ENCODE data around the gene SAP25. TPM values are rescaled to one million over a fixed set of nuclear protein-coding genes. Genes with fewer than 3 reads are reported as not detected.

SAP25 gene
- total RNA-seq, 1 donor from 2014 or later: 1.9 TPM

- peaks cover 11% of the 10 kb centered on the region for H3K36me3 Mint-ChIP-seq (ENCODE audit: low read depth, unreplicated experiment)
- no peaks in the 10 kb centered on the region for H3K27me3 Mint-ChIP-seq (ENCODE audit: low read depth, unreplicated experiment)
- no peaks in the 10 kb centered on the region for H3K9me3 ChIP-seq (ENCODE audit: insufficient read depth, low read depth, low read length)
- no peaks in the 10 kb centered on the region for H3K27me3 ChIP-seq (ENCODE audit: insufficient read depth, low read length)
- no peak overlapping the region for H3K27ac ChIP-seq (ENCODE audit: low read depth, low read length)
- no peak overlapping the region for H3K4me2 ChIP-seq (ENCODE audit: low read length)
- H3K4me3 ChIP-seq (ENCODE audit: insufficient read depth, low read depth, low read length): no peak overlapping the region
- no peak for FAIRE-seq
- H3K4me1 Mint-ChIP-seq (ENCODE audit: low read depth, unreplicated experiment): peaks cover 3% of the 10 kb centered on the region
- H3K4me1 ChIP-seq (ENCODE audit: insufficient read depth, low read length): no peaks in the 10 kb centered on the region
- no peak overlapping the region for H3K9ac ChIP-seq (ENCODE audit: low read length)
- H3K27ac Mint-ChIP-seq (ENCODE audit: unreplicated experiment): no peak overlapping the region
- TF ChIP-seq EZH2 (IDR thresholded peaks at IDR 0.05; ENCODE audit: insufficient read depth, low read length) (no peak), CTCF (IDR thresholded peaks at IDR 0.05; ENCODE audit: insufficient read depth, low read depth, low read length) (no peak)
- H3K36me3 ChIP-seq (ENCODE audit: insufficient read depth, low read length): peaks cover 18% of the 10 kb centered on the region
- no peak for DNase-seq (ENCODE audit: low read depth)
- no peak overlapping the region for H2AFZ ChIP-seq (ENCODE audit: low read depth, low read length)
- no peaks in the 10 kb centered on the region for H3K9me3 Mint-ChIP-seq (ENCODE audit: unreplicated experiment)
- no peak overlapping the region for H3K4me3 Mint-ChIP-seq (ENCODE audit: unreplicated experiment)
- H4K20me1 ChIP-seq (ENCODE audit: insufficient read depth, low read length): peaks cover 26% of the 10 kb centered on the region
- H3K79me2 ChIP-seq (ENCODE audit: insufficient read depth, low read length): peaks cover 19% of the 10 kb centered on the region
Observed at GRCh38 chr7:100577507-100577906, 3.8 kb upstream of the SAP25 start.

- Histone ChIP-seq H3K4me1 (ENCODE audit: insufficient read depth, low read length) (peaks cover under 1% of the 10 kb centered on the region), H3K9me3 (ENCODE audit: insufficient read depth, low read depth, low read length) (no peaks in the 10 kb centered on the region), H3K9ac (ENCODE audit: low read length) (no peak overlapping the region), H3K27me3 (ENCODE audit: insufficient read depth, low read length) (no peaks in the 10 kb centered on the region), H3K4me2 (ENCODE audit: low read length) (no peak overlapping the region), H4K20me1 (ENCODE audit: insufficient read depth, low read length) (peaks cover 22% of the 10 kb centered on the region), H3K4me3 (ENCODE audit: insufficient read depth, low read depth, low read length) (no peak overlapping the region), H3K79me2 (ENCODE audit: insufficient read depth, low read length) (peaks cover 15% of the 10 kb centered on the region), H2AFZ (ENCODE audit: low read depth, low read length) (no peak overlapping the region), H3K36me3 (ENCODE audit: insufficient read depth, low read length) (peaks cover 18% of the 10 kb centered on the region), H3K27ac (ENCODE audit: low read depth, low read length) (no peak overlapping the region)
- H3K9me3 Mint-ChIP-seq (ENCODE audit: unreplicated experiment): no peaks in the 10 kb centered on the region
- TF ChIP-seq EZH2 (IDR thresholded peaks at IDR 0.05; ENCODE audit: insufficient read depth, low read length) (no peak), CTCF (IDR thresholded peaks at IDR 0.05; ENCODE audit: insufficient read depth, low read depth, low read length) (no peak)
- FAIRE-seq (no peak), DNase-seq (ENCODE audit: low read depth) (no peak)
- no peak overlapping the region for H3K4me3 Mint-ChIP-seq (ENCODE audit: unreplicated experiment)
- H3K4me1 Mint-ChIP-seq (ENCODE audit: low read depth, unreplicated experiment): peaks cover under 1% of the 10 kb centered on the region
- peaks cover 9% of the 10 kb centered on the region for H3K36me3 Mint-ChIP-seq (ENCODE audit: low read depth, unreplicated experiment)
- no peak overlapping the region for H3K27ac Mint-ChIP-seq (ENCODE audit: unreplicated experiment)
- peaks cover 2% of the 10 kb centered on the region for H3K27me3 Mint-ChIP-seq (ENCODE audit: low read depth, unreplicated experiment)
Observed at GRCh38 chr7:100577103-100577502, 3.4 kb upstream of the SAP25 start.

- Mint-ChIP-seq H3K27ac (ENCODE audit: unreplicated experiment) (no peak overlapping the region), H3K4me3 (ENCODE audit: unreplicated experiment) (no peak overlapping the region), H3K9me3 (ENCODE audit: unreplicated experiment) (no peaks in the 10 kb centered on the region), H3K4me1 (ENCODE audit: low read depth, unreplicated experiment) (peaks cover 6% of the 10 kb centered on the region), H3K36me3 (ENCODE audit: low read depth, unreplicated experiment) (peaks cover 9% of the 10 kb centered on the region), H3K27me3 (ENCODE audit: low read depth, unreplicated experiment) (peaks cover 3% of the 10 kb centered on the region)
- Histone ChIP-seq H3K79me2 (ENCODE audit: insufficient read depth, low read length) (peaks cover 9% of the 10 kb centered on the region), H3K4me2 (ENCODE audit: low read length) (no peak overlapping the region), H3K4me1 (ENCODE audit: insufficient read depth, low read length) (peaks cover 6% of the 10 kb centered on the region), H3K9me3 (ENCODE audit: insufficient read depth, low read depth, low read length) (no peaks in the 10 kb centered on the region), H3K36me3 (ENCODE audit: insufficient read depth, low read length) (peaks cover 16% of the 10 kb centered on the region), H3K9ac (ENCODE audit: low read length) (no peak overlapping the region), H3K27ac (ENCODE audit: low read depth, low read length) (no peak overlapping the region), H4K20me1 (ENCODE audit: insufficient read depth, low read length) (peaks cover 19% of the 10 kb centered on the region), H3K27me3 (ENCODE audit: insufficient read depth, low read length) (no peaks in the 10 kb centered on the region), H2AFZ (ENCODE audit: low read depth, low read length) (no peak overlapping the region), H3K4me3 (ENCODE audit: insufficient read depth, low read depth, low read length) (no peak overlapping the region)
- FAIRE-seq (no peak), DNase-seq (ENCODE audit: low read depth) (no peak)
- no peak for TF ChIP-seq CTCF (IDR thresholded peaks at IDR 0.05; ENCODE audit: insufficient read depth, low read depth, low read length)
- TF ChIP-seq EZH2 (IDR thresholded peaks at IDR 0.05; ENCODE audit: insufficient read depth, low read length): no peak
Observed at GRCh38 chr7:100576384-100576993, 2.8 kb upstream of the SAP25 start.

Data from astrocyte (in vitro differentiated cells and primary cell).